Activated CD4-positive, CD25-positive, alpha-beta regulatory T cell treated with anti-CD3 and anti-CD28 coated beads, Interleukin-2, amount 50 U/mL, for 24 hours (primary cell): Measurements from ENCODE around the gene HPCAL4.

Experiments used
- ATAC-seq, 2 donors: fragments of 150-1000 bp; cut with Tn5 transposase; one replicate each; pipeline ENCODE4 v1.10.0; 2021; ENCODE audit warnings: mild to moderate bottlenecking in 1 of 2, moderate library complexity in 1 of 2

Gene HPCAL4

GRCh38 chr1:39648496-39648895, 42.7 kb downstream of the HPCAL4 start:
- no peak for ATAC-seq

GRCh38 chr1:39647247-39647646, 44.0 kb downstream of the HPCAL4 start:
- ATAC-seq, result no peak

- no peak for ATAC-seq
Observed at GRCh38 chr1:39646232-39647081, 44.8 kb downstream of the HPCAL4 start.

- no peak for ATAC-seq
Observed at GRCh38 chr1:39645411-39646043, 45.7 kb downstream of the HPCAL4 start.

GRCh38 chr1:39643705-39644104, 47.5 kb downstream of the HPCAL4 start:
- ATAC-seq, result no peak

GRCh38 chr1:39642796-39643195, 48.4 kb downstream of the HPCAL4 start:
- no peak for ATAC-seq

- no peak for ATAC-seq
Observed at GRCh38 chr1:39640861-39641260, 50.4 kb downstream of the HPCAL4 start.

- ATAC-seq, result peak; percentile 71 to 81
Observed at GRCh38 chr1:39639305-39640130, 51.7 kb downstream of the HPCAL4 start, which contains the start of gene HEYL. HEYL (minus strand) TSS chr1:39639643; CDS start chr1:39639625, 18 bp downstream.

GRCh38 chr1:39638965-39639304, 52.3 kb downstream of the HPCAL4 start:
- no peak for ATAC-seq

GRCh38 chr1:39637361-39637760, 53.9 kb downstream of the HPCAL4 start:
- ATAC-seq, result no peak

GRCh38 chr1:39635871-39636210, 55.4 kb downstream of the HPCAL4 start:
- no peak for ATAC-seq

GRCh38 chr1:39635205-39635870, 55.9 kb downstream of the HPCAL4 start:
- ATAC-seq, result no peak

- no peak for ATAC-seq
Observed at GRCh38 chr1:39633422-39633821, 57.8 kb downstream of the HPCAL4 start.

- ATAC-seq, result no peak
Observed at GRCh38 chr1:39632682-39633417, 58.4 kb downstream of the HPCAL4 start.

- ATAC-seq, result no peak
Observed at GRCh38 chr1:39632323-39632681, 58.9 kb downstream of the HPCAL4 start.

- peak; percentile 53 to 78 for ATAC-seq
Observed at GRCh38 chr1:39631361-39632322, 59.6 kb downstream of the HPCAL4 start.

GRCh38 chr1:39628807-39629350, 62.4 kb downstream of the HPCAL4 start:
- peak in 1 of 2 donors; percentile 14 for ATAC-seq
